Lower lobe of right lung (tissue), 2 donors: ENCODE results near the gene NUDT8. TPM values are rescaled to one million over a fixed set of nuclear protein-coding genes. Genes with fewer than 3 reads are reported as not detected.
"Not testable (repeated sequence)": the region's sequence is repeated elsewhere in the genome, so short reads cannot be mapped to it uniquely, and the experiment has no call there.

ENCODE experiments used
- ATAC-seq, 2 donors: fragments of 200-7000 bp; cut with Tn5 transposase; one replicate each; pipeline ENCODE4 v1.9.1; 2020 to 2022; ENCODE audit warnings: mild to moderate bottlenecking in 2 of 2, moderate library complexity in 2 of 2
- DNase-seq: peaks from one replicate; pipeline ENCODE4 v3.0.0-alpha.2; 2020
- H3K27ac ChIP-seq: fragments of 200-600 bp; one replicate; pipeline ENCODE4 v1.8.0; 2022
- H3K27me3 ChIP-seq: fragments of 200-600 bp; one replicate; pipeline ENCODE4 v1.8.0; 2022; ENCODE audit warnings: low read depth
- H3K36me3 ChIP-seq: fragments of 200-600 bp; one replicate; pipeline ENCODE4 v1.8.0; 2022; ENCODE audit warnings: mild to moderate bottlenecking
- H3K4me1 ChIP-seq: fragments of 200-600 bp; one replicate; pipeline ENCODE4 v1.8.0; 2022
- H3K4me3 ChIP-seq: fragments of 200-600 bp; one replicate; pipeline ENCODE4 v1.8.0; 2022; ENCODE audit warnings: mild to moderate bottlenecking
- H3K9me3 ChIP-seq: fragments of 200-600 bp; one replicate; pipeline ENCODE4 v1.8.0; 2022
- intact Hi-C: fragments of 100-400 bp; cut with DNase I; formaldehyde crosslinking; loops from one replicate; pipeline ENCODE4 v1.11.0; 2022
- total RNA-seq: library from RNA; stranded (reverse); fragmentation: NEBNext Ultra II Directional; extraction: Animal tissue kit (Norgen Biotek cat#: 25700); gene quantifications from one replicate; pipeline ENCODE4 v1.2.1, GENCODE V29; 2021
- TF ChIP-seq, protein P1 (sequence below): fragments of 200-600 bp; IDR thresholded peaks from one replicate; pipeline ENCODE4 v1.8.0; 2022; ENCODE audit warnings: antibody characterized with exemption, mild to moderate bottlenecking
- donor health status: DM: no; HTN: yes; CAD: no; lungs with severe emphysema.

Gene NUDT8
- total RNA-seq, 1 donor from 2014 or later, result 8.8 TPM

DNA sequence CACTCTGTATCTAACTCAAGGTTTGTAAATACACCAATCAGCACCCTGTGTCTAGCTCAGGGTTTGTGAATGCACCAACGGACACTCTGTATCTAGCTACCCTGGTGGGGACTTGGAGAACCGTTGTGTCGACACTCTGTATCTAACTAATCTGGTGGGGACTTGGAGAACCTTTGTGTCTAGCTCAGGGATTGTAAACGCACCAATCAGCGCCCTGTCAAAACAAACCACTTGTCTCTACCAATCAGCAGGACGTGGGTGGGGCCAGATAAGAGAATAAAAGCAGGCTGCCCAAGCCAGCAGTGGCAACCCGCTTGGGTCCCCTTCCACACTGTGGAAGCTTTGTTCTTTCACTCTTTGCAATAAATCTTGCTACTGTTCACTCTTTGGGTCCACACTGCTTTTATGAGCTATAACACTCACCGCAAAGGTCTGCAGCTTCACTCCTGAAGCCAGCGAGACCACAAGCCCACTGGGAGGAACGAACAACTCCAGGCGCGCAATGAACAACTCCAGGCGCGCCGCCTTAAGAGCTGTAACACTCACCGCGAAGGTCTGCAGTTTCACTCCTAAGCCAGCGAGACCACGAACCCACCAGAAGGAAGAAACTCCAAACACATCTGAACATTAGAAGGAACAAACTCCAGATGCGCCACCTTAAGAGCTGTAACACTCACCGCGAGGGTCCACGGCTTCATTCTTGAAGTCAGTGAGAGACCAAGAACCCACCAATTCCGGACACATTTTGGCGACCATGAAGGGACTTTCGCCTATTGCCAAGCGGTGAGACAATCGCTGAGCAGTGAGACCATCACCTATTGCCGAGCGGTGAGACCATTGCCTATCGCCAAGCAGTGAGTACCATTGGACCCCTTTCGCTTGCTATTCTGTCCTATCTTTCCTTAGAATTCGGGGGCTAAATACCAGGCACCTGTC is 9.8 kb downstream of the NUDT8 start:
- H3K9me3 ChIP-seq, H3K27me3 ChIP-seq, H3K36me3 ChIP-seq, DNase-seq, intact Hi-C loops, H3K4me3 ChIP-seq, H3K27ac ChIP-seq, ATAC-seq, H3K4me1 ChIP-seq: not testable (repeated sequence)

DNA sequence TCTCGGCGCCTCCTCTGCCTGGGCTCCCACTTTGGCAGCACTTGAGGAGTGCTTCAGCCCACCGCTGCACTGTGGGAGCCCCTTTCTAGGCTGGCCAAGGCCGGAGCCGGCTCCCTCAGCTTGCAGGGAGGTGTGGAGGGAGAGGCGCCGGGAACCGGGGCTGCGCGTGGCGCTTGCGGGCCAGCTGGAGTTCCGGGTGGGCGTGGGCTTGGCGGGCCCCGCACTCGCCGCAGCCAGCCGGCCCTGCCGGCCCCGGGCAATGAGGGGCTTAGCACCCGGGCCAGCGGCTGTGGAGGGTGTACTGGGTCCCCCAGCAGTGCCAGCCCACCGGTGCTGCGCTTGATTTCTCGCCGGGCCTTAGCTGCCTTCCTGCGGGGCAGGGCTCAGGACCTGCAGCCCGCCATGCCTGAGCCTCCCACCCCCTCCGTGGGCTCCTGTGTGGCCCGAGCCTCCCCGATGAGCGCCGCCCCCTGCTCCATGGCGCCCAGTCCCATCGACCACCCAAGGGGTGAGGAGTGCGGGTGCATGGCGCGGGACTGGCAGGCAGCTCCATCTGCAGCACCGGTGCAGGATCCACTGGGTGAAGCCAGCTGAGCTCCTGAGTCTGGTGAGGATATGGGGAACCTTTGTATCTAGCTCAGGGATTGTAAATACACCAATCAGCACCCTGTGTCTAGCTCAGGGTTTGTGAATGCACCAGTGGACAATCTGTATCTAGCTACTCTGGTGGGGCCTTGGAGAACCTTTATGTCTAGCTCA is 10.7 kb downstream of the NUDT8 start:
- H3K27me3 ChIP-seq, H3K27ac ChIP-seq, DNase-seq, H3K4me1 ChIP-seq, H3K36me3 ChIP-seq, ATAC-seq, intact Hi-C loops, H3K4me3 ChIP-seq, H3K9me3 ChIP-seq: not testable (repeated sequence)

DNA sequence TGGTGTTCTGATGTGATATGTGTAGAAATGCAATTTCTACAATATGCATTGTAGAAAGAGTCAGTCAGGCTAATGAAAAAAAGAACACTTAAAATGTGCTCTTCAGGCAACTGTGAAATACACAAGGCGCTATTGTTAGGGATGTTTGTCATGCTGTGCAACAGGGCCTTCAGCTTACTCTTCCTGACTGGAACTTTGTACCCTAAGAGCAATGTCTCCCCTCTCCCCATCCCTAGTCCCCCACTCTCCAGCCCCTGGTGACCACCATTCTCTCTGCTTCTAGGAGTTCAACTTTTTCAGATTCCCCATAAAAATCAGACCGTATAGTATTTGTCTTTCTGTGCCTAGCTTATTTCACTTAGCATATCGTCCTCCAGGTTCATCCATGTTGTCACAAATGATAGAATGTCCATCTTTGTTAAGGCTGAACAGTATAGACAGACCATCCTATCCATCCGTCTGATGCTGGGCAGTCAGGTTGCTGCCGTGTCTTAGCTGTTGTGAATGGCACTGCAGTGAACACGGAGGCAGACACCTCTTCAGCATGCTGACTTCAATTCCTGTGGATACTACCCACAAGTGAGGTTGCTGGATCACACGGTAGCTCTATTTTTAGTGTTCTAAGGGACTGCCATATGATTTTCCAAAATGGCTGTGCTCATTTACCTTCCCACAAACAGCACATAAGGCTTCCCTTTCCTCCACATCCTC is 12.3 kb downstream of the NUDT8 start:
- no peak overlapping the region for H3K27ac ChIP-seq
- TF ChIP-seq, protein P1, sequence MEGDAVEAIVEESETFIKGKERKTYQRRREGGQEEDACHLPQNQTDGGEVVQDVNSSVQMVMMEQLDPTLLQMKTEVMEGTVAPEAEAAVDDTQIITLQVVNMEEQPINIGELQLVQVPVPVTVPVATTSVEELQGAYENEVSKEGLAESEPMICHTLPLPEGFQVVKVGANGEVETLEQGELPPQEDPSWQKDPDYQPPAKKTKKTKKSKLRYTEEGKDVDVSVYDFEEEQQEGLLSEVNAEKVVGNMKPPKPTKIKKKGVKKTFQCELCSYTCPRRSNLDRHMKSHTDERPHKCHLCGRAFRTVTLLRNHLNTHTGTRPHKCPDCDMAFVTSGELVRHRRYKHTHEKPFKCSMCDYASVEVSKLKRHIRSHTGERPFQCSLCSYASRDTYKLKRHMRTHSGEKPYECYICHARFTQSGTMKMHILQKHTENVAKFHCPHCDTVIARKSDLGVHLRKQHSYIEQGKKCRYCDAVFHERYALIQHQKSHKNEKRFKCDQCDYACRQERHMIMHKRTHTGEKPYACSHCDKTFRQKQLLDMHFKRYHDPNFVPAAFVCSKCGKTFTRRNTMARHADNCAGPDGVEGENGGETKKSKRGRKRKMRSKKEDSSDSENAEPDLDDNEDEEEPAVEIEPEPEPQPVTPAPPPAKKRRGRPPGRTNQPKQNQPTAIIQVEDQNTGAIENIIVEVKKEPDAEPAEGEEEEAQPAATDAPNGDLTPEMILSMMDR, result no peak
- intact Hi-C loops, result no loop called here

DNA sequence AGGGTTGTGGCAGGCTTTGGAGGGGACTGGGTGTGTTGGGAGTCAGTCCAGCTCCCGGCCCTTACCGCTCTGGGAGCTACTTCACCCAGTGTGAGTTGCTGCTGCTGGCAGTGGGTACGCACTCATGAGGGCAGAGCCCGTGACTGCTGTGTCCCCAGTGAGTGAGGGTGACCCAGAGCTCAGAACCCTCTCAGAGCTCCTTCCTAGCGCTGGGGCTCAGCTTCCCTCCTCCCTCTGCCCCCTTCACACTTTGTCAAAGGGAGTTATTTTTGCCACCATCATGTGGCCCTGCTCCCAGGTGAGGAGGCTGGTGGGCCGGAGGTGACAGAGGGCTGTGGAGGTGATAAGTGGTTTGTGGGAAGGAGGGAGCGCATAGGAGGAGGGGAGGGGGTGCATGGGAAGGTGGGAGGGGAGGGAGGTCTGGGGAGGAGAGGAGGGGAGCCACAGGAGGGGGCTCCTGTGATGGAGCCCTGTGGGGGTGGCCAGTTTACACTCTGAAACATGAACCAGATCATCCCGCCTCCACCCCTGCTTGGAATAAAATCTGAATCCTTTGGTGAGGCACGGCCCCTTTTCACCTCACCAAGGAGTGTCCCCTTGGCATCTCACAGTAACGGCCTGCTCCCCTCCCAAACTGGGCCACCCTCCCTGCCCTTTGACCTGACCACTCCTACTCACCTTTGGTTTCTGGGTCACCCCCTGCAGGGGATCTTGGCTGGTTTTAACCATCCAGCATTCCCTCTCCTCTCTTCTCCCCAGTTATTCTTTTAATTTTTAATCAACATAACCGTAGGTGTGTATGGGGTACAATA is 13.1 kb downstream of the NUDT8 start:
- Histone ChIP-seq H3K27ac (no peak overlapping the region), H3K27me3 (peaks cover 6% of the 10 kb centered on the region), H3K4me3 (no peak overlapping the region), H3K4me1 (peaks cover 14% of the 10 kb centered on the region), H3K36me3 (peaks cover 15% of the 10 kb centered on the region), H3K9me3 (no peaks in the 10 kb centered on the region)
- no peak for DNase-seq
- TF ChIP-seq, protein P1, result no peak
- peak in 1 of 2 donors; percentile 3 for ATAC-seq
- intact Hi-C loops, result no loop called here

More for the DNA sequence above, 12.3 kb downstream of the NUDT8 start:
- Histone ChIP-seq H3K9me3 (no peaks in the 10 kb centered on the region), H3K36me3 (peaks cover 8% of the 10 kb centered on the region), H3K27me3 (peaks cover 6% of the 10 kb centered on the region), H3K4me3 (no peak overlapping the region), H3K4me1 (peaks cover 14% of the 10 kb centered on the region)
- DNase-seq (no peak), ATAC-seq (no peak)

DNA sequence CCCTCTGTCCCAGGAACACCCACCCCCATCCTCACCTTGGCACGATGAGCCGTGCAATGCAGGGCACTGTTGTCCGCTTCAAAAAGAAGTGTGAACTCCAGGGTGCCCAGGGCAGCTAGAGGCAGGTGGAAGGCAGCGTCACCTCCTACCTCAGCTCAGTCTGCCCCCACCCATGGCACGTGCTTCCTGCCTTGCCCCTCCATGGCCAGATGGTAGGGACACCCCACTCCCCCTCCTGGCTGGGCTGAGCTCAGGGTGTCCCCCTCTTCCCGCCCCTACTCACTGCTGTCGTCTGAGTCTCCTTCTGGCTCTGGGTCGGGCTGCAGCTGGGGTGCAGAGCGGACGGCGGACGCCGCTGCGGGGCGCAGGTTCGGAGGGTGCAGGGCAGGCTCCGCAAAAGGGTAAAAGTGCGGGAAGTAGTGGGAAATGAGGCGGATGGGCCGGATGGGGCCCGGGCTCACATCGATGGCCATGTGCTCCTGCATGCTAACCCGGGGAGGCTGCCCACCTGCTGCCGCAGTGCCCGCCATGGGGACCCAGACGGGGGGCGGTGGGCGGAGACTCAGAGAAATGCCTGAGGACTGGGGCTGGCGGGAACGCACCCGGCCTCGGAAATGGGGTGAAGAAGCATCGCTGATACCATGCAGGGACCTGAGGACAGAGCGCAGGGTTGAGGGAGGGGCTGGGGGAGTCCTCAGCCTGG is 13.9 kb downstream of the NUDT8 start:
- Histone ChIP-seq H3K27ac (no peak overlapping the region), H3K27me3 (peaks cover 6% of the 10 kb centered on the region), H3K36me3 (peaks cover 23% of the 10 kb centered on the region), H3K9me3 (no peaks in the 10 kb centered on the region), H3K4me3 (no peak overlapping the region), H3K4me1 (peaks cover 14% of the 10 kb centered on the region)
- ATAC-seq (no peak), DNase-seq (peak; percentile 40)
- TF ChIP-seq, protein P1, result no peak
- intact Hi-C loops, result no loop called here
